GM19468 (cell line): ENCODE results near the gene FNIP2.

ENCODE experiments used
- ATAC-seq: cut with Tn5 transposase; IDR thresholded peaks from one replicate; pipeline ENCODE4 v1.9.1; 2021; ENCODE audit warnings: mild to moderate bottlenecking, moderate library complexity, moderate number of reproducible peaks; ENCODE audit not compliant: unreplicated experiment; ENCODE audit errors: extremely low read depth

FNIP2 gene

GRCh38 chr4:158829254-158829653 is 60.4 kb downstream of the FNIP2 start:
- ATAC-seq: no peak

- no peak for ATAC-seq
Measured at GRCh38 chr4:158833602-158834001, 64.8 kb downstream of the FNIP2 start.

- ATAC-seq: no peak
Measured at GRCh38 chr4:158835226-158836001, 66.6 kb downstream of the FNIP2 start.

- ATAC-seq: no peak
Measured at GRCh38 chr4:158836002-158836369, 67.2 kb downstream of the FNIP2 start.

GRCh38 chr4:158836828-158837449 is 68.1 kb downstream of the FNIP2 start:
- no peak for ATAC-seq

- no peak for ATAC-seq
Measured at GRCh38 chr4:158837527-158838141, 68.8 kb downstream of the FNIP2 start.

GRCh38 chr4:158840131-158840530 is 71.3 kb downstream of the FNIP2 start:
- ATAC-seq: no peak

GRCh38 chr4:158841540-158841939 is 72.7 kb downstream of the FNIP2 start:
- no peak for ATAC-seq

GRCh38 chr4:158845311-158846041 is 76.7 kb downstream of the FNIP2 start:
- no peak for ATAC-seq

- ATAC-seq: no peak
Measured at GRCh38 chr4:158847535-158847934, 78.7 kb downstream of the FNIP2 start.

- no peak for ATAC-seq
Measured at GRCh38 chr4:158849681-158850080, 80.9 kb downstream of the FNIP2 start.

- no peak for ATAC-seq
Measured at GRCh38 chr4:158850371-158850770, 81.5 kb downstream of the FNIP2 start.

GRCh38 chr4:158850800-158851644 is 82.2 kb downstream of the FNIP2 start:
- ATAC-seq: no peak

- ATAC-seq: no peak
Measured at GRCh38 chr4:158854236-158854635, 85.4 kb downstream of the FNIP2 start.

- ATAC-seq: peak; percentile 62
Measured at GRCh38 chr4:158856852-158857251, 88.0 kb downstream of the FNIP2 start.

- ATAC-seq: no peak
Measured at GRCh38 chr4:158857951-158858350, 89.1 kb downstream of the FNIP2 start.

GRCh38 chr4:158858410-158859199 is 89.8 kb downstream of the FNIP2 start:
- no peak for ATAC-seq

GRCh38 chr4:158859661-158860060 is 90.8 kb downstream of the FNIP2 start:
- no peak for ATAC-seq

GRCh38 chr4:158860856-158861255 is 92.0 kb downstream of the FNIP2 start:
- ATAC-seq: peak; percentile 43
